Astrocyte of the spinal cord (primary cell): ENCODE measurements around the gene ZFAND6.
"Not testable (repeated sequence)": the region's sequence is repeated elsewhere in the genome, so short reads cannot be mapped to it uniquely, and the experiment has no call there.

Experiments used
- DNase-seq: peaks from one replicate; pipeline ENCODE4 v3.0.0; 2011; ENCODE audit warnings: low read depth, low spot score
- H3K4me3 ChIP-seq: 2 replicates; pipeline ENCODE4 v1.5.1; 2011; ENCODE audit warnings: low read depth, mild to moderate bottlenecking, low read length, moderate library complexity
- CTCF ChIP-seq: IDR thresholded peaks from 2 replicates; pipeline ENCODE4 v1.5.1; 2012; ENCODE audit warnings: low read depth, mild to moderate bottlenecking, low read length, inconsistent platforms
- in situ Hi-C: cut with HindIII; loops from 2 replicates; pipeline ENCODE4 v1.10.0; 2017; ENCODE audit warnings: low sequenced_read_pairs

Gene ZFAND6

GRCh38 chr15:80058851-80059785 is at the start of gene ZFAND6:
TSS of gene ZFAND6 (plus strand) at chr15:80059676. CDS start at chr15:80120345, 60,669 bp downstream.
- peak within 1 kb of the TSS; percentile 74 for H3K4me3 ChIP-seq

GRCh38 chr15:80010131-80010673 is 49.3 kb upstream of the ZFAND6 start:
- peak; percentile 8 for DNase-seq
- no peak for TF ChIP-seq CTCF
- in situ Hi-C loops, result no loop called here
- H3K4me3 ChIP-seq, result no peak overlapping the region

More at GRCh38 chr15:80058851-80059785, at the start of gene ZFAND6:
- TF ChIP-seq CTCF, result no peak
- DNase-seq, result peak; percentile 96
- in situ Hi-C loops, result no loop called here

GRCh38 chr15:80011041-80011523 is 48.4 kb upstream of the ZFAND6 start:
- H3K4me3 ChIP-seq, in situ Hi-C loops: not testable (repeated sequence)
- DNase-seq, result peak; percentile 56

DNA sequence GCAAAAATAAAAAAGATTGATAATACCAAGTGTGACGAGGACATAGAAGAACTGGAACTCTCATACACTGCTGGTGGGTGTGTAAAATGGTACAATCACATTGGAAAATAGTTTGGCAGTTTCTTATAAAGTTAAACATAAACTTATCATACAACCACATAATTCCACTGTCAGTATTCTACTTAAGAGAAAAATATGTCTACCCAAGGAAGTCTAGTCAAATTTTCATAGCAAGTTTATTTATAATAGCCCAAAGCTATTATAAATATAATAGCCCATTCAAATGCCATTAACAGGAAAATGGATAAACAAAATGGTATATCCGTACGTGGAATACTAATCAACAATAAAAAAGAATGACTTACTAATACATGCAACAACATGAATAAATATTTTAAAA is 47.9 kb upstream of the ZFAND6 start:
- no peak overlapping the region for H3K4me3 ChIP-seq
- TF ChIP-seq CTCF, result no peak
- in situ Hi-C loops, result no loop called here
- no peak for DNase-seq

- H3K4me3 ChIP-seq, result no peak overlapping the region
- TF ChIP-seq CTCF, result no peak
- DNase-seq, result no peak
- in situ Hi-C loops, result no loop called here
These were observed 47.3 kb upstream of the ZFAND6 start for GRCh38 chr15:80012060-80012726.

- in situ Hi-C loops, H3K4me3 ChIP-seq, DNase-seq: not testable (repeated sequence)
These were observed 45.3 kb upstream of the ZFAND6 start for GRCh38 chr15:80014186-80014585.

- H3K4me3 ChIP-seq, result no peak overlapping the region
- DNase-seq, result no peak
- TF ChIP-seq CTCF, result no peak
- in situ Hi-C loops, result no loop called here
These were observed 44.3 kb upstream of the ZFAND6 start for GRCh38 chr15:80015156-80015555.

DNA sequence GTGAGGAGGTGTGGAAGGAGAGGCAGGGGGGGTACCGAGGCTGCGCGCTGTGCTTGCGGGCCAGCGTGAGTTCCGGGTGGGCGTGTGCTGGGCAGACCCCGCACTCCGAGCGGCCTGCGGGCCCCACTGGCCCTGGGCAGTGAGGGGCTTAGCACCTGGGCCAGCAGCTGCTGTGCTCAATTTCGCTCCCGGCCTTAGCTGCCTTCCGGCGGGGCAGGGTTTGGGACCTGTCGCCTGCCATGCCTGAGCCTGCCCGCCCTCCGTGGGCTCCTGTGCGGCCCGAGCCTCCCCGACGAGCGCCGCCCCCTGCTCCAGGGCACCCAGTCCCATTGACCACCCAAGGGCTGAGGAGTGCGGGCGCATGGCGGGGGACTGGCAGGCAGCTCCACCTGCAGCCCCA is 43.0 kb upstream of the ZFAND6 start:
- in situ Hi-C loops, DNase-seq, H3K4me3 ChIP-seq: not testable (repeated sequence)

GRCh38 chr15:80017139-80017538 is 42.3 kb upstream of the ZFAND6 start:
- in situ Hi-C loops, H3K4me3 ChIP-seq, DNase-seq: not testable (repeated sequence)
